Measurements from ENCODE around the gene C16orf89.

The C16orf89 gene

GRCh38 chr16:5035909-5036227 lies 29.9 kb downstream of the C16orf89 start:
- ATAC-seq (ENCODE audit: insufficient read depth, low read depth) (no peak), DNase-seq (no peak)
- Histone ChIP-seq H3K27ac (ENCODE audit: low read length) (no peak overlapping the region), H2AFZ (ENCODE audit: low read depth, low read length) (no peak overlapping the region), H3K36me3 (ENCODE audit: insufficient read depth, low read length) (no peaks in the 10 kb centered on the region), H3K27me3 (ENCODE audit: insufficient read depth, low read length, poor library complexity) (no peaks in the 10 kb centered on the region), H3K4me1 (ENCODE audit: insufficient read depth, low read length) (peaks cover 25% of the 10 kb centered on the region), H3K4me2 (ENCODE audit: insufficient read depth, low read length) (no peak overlapping the region), H3K79me2 (ENCODE audit: insufficient read depth, low read length) (no peaks in the 10 kb centered on the region), H4K20me1 (ENCODE audit: insufficient read depth, low read length) (no peaks in the 10 kb centered on the region), H3K9me3 (ENCODE audit: insufficient read depth, low read length, severe bottlenecking) (no peaks in the 10 kb centered on the region), H3K4me3 (ENCODE audit: low read depth in 1 of 2, low read length in 2 of 2) (no peak overlapping the region), H3K9ac (ENCODE audit: low read depth, low read length) (no peak overlapping the region)
- TF ChIP-seq CTCF (IDR thresholded peaks at IDR 0.05; ENCODE audit: borderline replicate concordance, extremely low read depth, low read length, poor library complexity, severe bottlenecking) (no peak), EZH2 (IDR thresholded peaks at IDR 0.05; ENCODE audit: borderline replicate concordance, low read depth, low read length, severe bottlenecking) (no peak)

GRCh38 chr16:5034167-5034523 lies 31.6 kb downstream of the C16orf89 start:
- TF ChIP-seq EZH2 (IDR thresholded peaks at IDR 0.05; ENCODE audit: borderline replicate concordance, low read depth, low read length, severe bottlenecking): no peak
- TF ChIP-seq CTCF (IDR thresholded peaks at IDR 0.05; ENCODE audit: borderline replicate concordance, extremely low read depth, low read length, poor library complexity, severe bottlenecking): no peak
- H3K27ac ChIP-seq (ENCODE audit: low read length): peak overlapping the region; percentile 58

GRCh38 chr16:5033256-5034166 lies 32.2 kb downstream of the C16orf89 start, which contains the start of gene NAGPA:
NAGPA (minus strand) TSS chr16:5033935; CDS start chr16:5033914, 21 bp downstream.
- Histone ChIP-seq H3K27me3 (ENCODE audit: insufficient read depth, low read length, poor library complexity) (no peaks in the 10 kb centered on the region), H3K79me2 (ENCODE audit: insufficient read depth, low read length) (no peaks in the 10 kb centered on the region), H3K4me3 (ENCODE audit: low read depth in 1 of 2, low read length in 2 of 2) (peak within 1 kb of the TSS; percentile 43 to 70; a peak in 3 of 4 replicates), H3K36me3 (ENCODE audit: insufficient read depth, low read length) (no peaks in the 10 kb centered on the region), H3K4me2 (ENCODE audit: insufficient read depth, low read length) (peak within 1 kb of the TSS; percentile 85), H3K4me1 (ENCODE audit: insufficient read depth, low read length) (peaks cover 25% of the 10 kb centered on the region), H2AFZ (ENCODE audit: low read depth, low read length) (peak within 1 kb of the TSS; percentile 94), H4K20me1 (ENCODE audit: insufficient read depth, low read length) (no peaks in the 10 kb centered on the region), H3K27ac (ENCODE audit: low read length) (peak within 1 kb of the TSS; percentile 58), H3K9ac (ENCODE audit: low read depth, low read length) (peak within 1 kb of the TSS; percentile 67), H3K9me3 (ENCODE audit: insufficient read depth, low read length, severe bottlenecking) (no peaks in the 10 kb centered on the region)
- ATAC-seq (ENCODE audit: insufficient read depth, low read depth) (peak; percentile 94), DNase-seq (peak; percentile 82)
- no peak for TF ChIP-seq EZH2 (IDR thresholded peaks at IDR 0.05; ENCODE audit: borderline replicate concordance, low read depth, low read length, severe bottlenecking)
- TF ChIP-seq CTCF (IDR thresholded peaks at IDR 0.05; ENCODE audit: borderline replicate concordance, extremely low read depth, low read length, poor library complexity, severe bottlenecking): no peak

More at GRCh38 chr16:5034167-5034523, 31.6 kb downstream of the C16orf89 start:
- H3K9ac ChIP-seq (ENCODE audit: low read depth, low read length): peak overlapping the region; percentile 67
- H3K4me3 ChIP-seq (ENCODE audit: low read depth in 1 of 2, low read length in 2 of 2): peak overlapping the region; percentile 43 to 70; a peak in 3 of 4 replicates
- ATAC-seq (ENCODE audit: insufficient read depth, low read depth) (no peak), DNase-seq (no peak)
- peak overlapping the region; percentile 94 for H2AFZ ChIP-seq (ENCODE audit: low read depth, low read length)
- H4K20me1 ChIP-seq (ENCODE audit: insufficient read depth, low read length): no peaks in the 10 kb centered on the region
- H3K4me1 ChIP-seq (ENCODE audit: insufficient read depth, low read length): peaks cover 25% of the 10 kb centered on the region
- no peaks in the 10 kb centered on the region for H3K79me2 ChIP-seq (ENCODE audit: insufficient read depth, low read length)
- peak overlapping the region; percentile 85 for H3K4me2 ChIP-seq (ENCODE audit: insufficient read depth, low read length)
- no peaks in the 10 kb centered on the region for H3K9me3 ChIP-seq (ENCODE audit: insufficient read depth, low read length, severe bottlenecking)
- H3K36me3 ChIP-seq (ENCODE audit: insufficient read depth, low read length): no peaks in the 10 kb centered on the region
- H3K27me3 ChIP-seq (ENCODE audit: insufficient read depth, low read length, poor library complexity): no peaks in the 10 kb centered on the region
